WTC11 (cell line): ENCODE data around the gene NXF1. TPM values are rescaled to one million over a fixed set of nuclear protein-coding genes. Genes with fewer than 3 reads are reported as not detected.

Source experiments
- ATAC-seq: fragments of 200-7000 bp; cut with Tn5 transposase; 2 replicates; pipeline ENCODE4 v1.10.0; 2021; ENCODE audit warnings: mild to moderate bottlenecking, moderate library complexity
- CTCF ChIA-PET: fragments of 300-600 bp; sonication (Branson Sonifier 250); formaldehyde crosslinking; loops from one replicate; lab custom pipeline; 2021; ENCODE audit warnings: antibody characterized with exemption; lab: Charles Lee
- POLR2A ChIA-PET: fragments of 350-600 bp; sonication (Branson Sonifier 250); formaldehyde crosslinking; loops from one replicate; lab custom pipeline; 2021; ENCODE audit warnings: antibody characterized with exemption; lab: Charles Lee
- DNase-seq: peaks from one replicate; pipeline ENCODE4 v3.0.0; 2021; ENCODE audit warnings: low spot score
- H3K27ac Mint-ChIP-seq: 2 replicates; pipeline ENCODE4 v1.8.0; 2021; ENCODE audit warnings: mixed read lengths
- H3K27me3 Mint-ChIP-seq: 2 replicates; pipeline ENCODE4 v1.8.0; 2021; ENCODE audit warnings: low read depth, mild to moderate bottlenecking, moderate library complexity, mixed read lengths
- H3K36me3 Mint-ChIP-seq: 2 replicates; pipeline ENCODE4 v1.8.0; 2021; ENCODE audit warnings: mixed read lengths
- H3K4me1 Mint-ChIP-seq: 2 replicates; pipeline ENCODE4 v1.8.0; 2022; ENCODE audit warnings: mixed read lengths
- H3K4me3 Mint-ChIP-seq: 2 replicates; pipeline ENCODE4 v1.8.0; 2021; ENCODE audit warnings: mild to moderate bottlenecking, moderate library complexity, mixed read lengths
- H3K9me3 Mint-ChIP-seq: 2 replicates; pipeline ENCODE4 v1.8.0; 2021; ENCODE audit warnings: mixed read lengths
- ATF6 ChIP-seq: sonication (generic); formaldehyde crosslinking; IDR thresholded peaks from 2 replicates; pipeline ENCODE4 v1.8.1; 2023; ENCODE audit warnings: mild to moderate bottlenecking, missing genetic modification reagents
- CBFB ChIP-seq: sonication (generic); formaldehyde crosslinking; IDR thresholded peaks from 2 replicates; pipeline ENCODE4 v1.8.1; 2022; ENCODE audit warnings: mild to moderate bottlenecking, low read depth, missing genetic modification reagents
- CTCF ChIP-seq: fragments of 200-600 bp; IDR thresholded peaks from 2 replicates; pipeline ENCODE4 v1.8.0; 2022; ENCODE audit warnings: antibody characterized with exemption
- E2F5 ChIP-seq: sonication (generic); formaldehyde crosslinking; IDR thresholded peaks from 2 replicates; pipeline ENCODE4 v1.8.1; 2022; ENCODE audit warnings: mild to moderate bottlenecking, moderate library complexity, missing genetic modification reagents
- ERG ChIP-seq: fragments of 250-450 bp; sonication (Bioruptor Pico); IDR thresholded peaks from 2 replicates; pipeline ENCODE4 v1.8.0; 2021; ENCODE audit warnings: mild to moderate bottlenecking
- GRHL2 ChIP-seq: fragments of 250-450 bp; sonication (Bioruptor Pico); IDR thresholded peaks from 2 replicates; pipeline ENCODE4 v1.8.0; 2022; ENCODE audit warnings: mild to moderate bottlenecking, moderate library complexity; ENCODE audit not compliant: insufficient replicate concordance, severe bottlenecking
- MAX ChIP-seq: sonication (generic); formaldehyde crosslinking; IDR thresholded peaks from 2 replicates; pipeline ENCODE4 v1.8.0; 2022; ENCODE audit warnings: mild to moderate bottlenecking, missing genetic modification reagents
- MLX ChIP-seq: sonication (generic); formaldehyde crosslinking; IDR thresholded peaks from 2 replicates; pipeline ENCODE4 v1.8.1; 2023; ENCODE audit warnings: mild to moderate bottlenecking, missing genetic modification reagents, moderate library complexity
- NR2C2 ChIP-seq: sonication (generic); formaldehyde crosslinking; IDR thresholded peaks from 2 replicates; pipeline ENCODE4 v1.8.0; 2022; ENCODE audit warnings: mild to moderate bottlenecking, missing genetic modification reagents
- OVOL2 ChIP-seq: fragments of 250-450 bp; sonication (Bioruptor Pico); IDR thresholded peaks from 2 replicates; pipeline ENCODE4 v1.9.0; 2021; ENCODE audit warnings: mild to moderate bottlenecking, borderline replicate concordance
- PRRX2 ChIP-seq: fragments of 250-450 bp; sonication (Bioruptor Pico); IDR thresholded peaks from 2 replicates; pipeline ENCODE4 v1.8.0; 2021; ENCODE audit warnings: mild to moderate bottlenecking
- RELA ChIP-seq: sonication (generic); formaldehyde crosslinking; IDR thresholded peaks from 2 replicates; pipeline ENCODE4 v1.8.1; 2022; ENCODE audit warnings: missing genetic modification reagents, mild to moderate bottlenecking, borderline replicate concordance
- RORB ChIP-seq: fragments of 250-450 bp; sonication (Bioruptor Pico); IDR thresholded peaks from 2 replicates; pipeline ENCODE4 v1.9.0; 2021; ENCODE audit warnings: mild to moderate bottlenecking
- STAT6 ChIP-seq: sonication (generic); formaldehyde crosslinking; conservative IDR thresholded peaks from 2 replicates; pipeline ENCODE4 v1.8.1; 2023; ENCODE audit warnings: mild to moderate bottlenecking, low read depth, missing genetic modification reagents, moderate library complexity
- TEAD1 ChIP-seq: sonication (generic); formaldehyde crosslinking; IDR thresholded peaks from 2 replicates; pipeline ENCODE4 v1.8.0; 2022; ENCODE audit warnings: mild to moderate bottlenecking, missing genetic modification reagents
- TP53 ChIP-seq: sonication (generic); formaldehyde crosslinking; IDR thresholded peaks from 2 replicates; pipeline ENCODE4 v1.8.1; 2023; ENCODE audit warnings: mild to moderate bottlenecking, missing genetic modification reagents
- USF1 ChIP-seq: sonication (generic); formaldehyde crosslinking; IDR thresholded peaks from 2 replicates; pipeline ENCODE4 v1.8.0; 2022; ENCODE audit warnings: mild to moderate bottlenecking, missing genetic modification reagents
- ZMAT4 ChIP-seq: fragments of 250-450 bp; sonication (Bioruptor Pico); IDR thresholded peaks from 2 replicates; pipeline ENCODE4 v1.9.0; 2021; ENCODE audit warnings: mild to moderate bottlenecking
- ZNF396 ChIP-seq: fragments of 250-450 bp; sonication (Bioruptor Pico); IDR thresholded peaks from 2 replicates; pipeline ENCODE4 v1.8.0; 2021; ENCODE audit warnings: mild to moderate bottlenecking, moderate library complexity, borderline replicate concordance
- total RNA-seq: library from RNA; stranded (reverse); gene quantifications from 3 replicates; pipeline ENCODE4 v1.2.3, GENCODE V29; 2021

Gene NXF1
- total RNA-seq, 1 experiment from 2014 or later: 43.2 TPM

GRCh38 chr11:62801071-62801470 is 4.2 kb downstream of the NXF1 start:
- Mint-ChIP-seq H3K4me3 (no peak overlapping the region), H3K36me3 (peaks cover 57% of the 10 kb centered on the region), H3K9me3 (no peaks in the 10 kb centered on the region), H3K4me1 (peaks cover 12% of the 10 kb centered on the region), H3K27ac (no peak overlapping the region), H3K27me3 (no peaks in the 10 kb centered on the region)
- POLR2A ChIA-PET: no interaction called here
- CTCF ChIA-PET: no interaction called here
- no peak for DNase-seq
- ATAC-seq: no peak
- no peak for TF ChIP-seq USF1
- no peak for TF ChIP-seq MAX (CRISPR knock-in tag)
- no peak for TF ChIP-seq STAT6 (CRISPR knock-in tag)
- no peak for TF ChIP-seq RELA
- TF ChIP-seq ZMAT4 (CRISPR knock-in tag): no peak
- no peak for TF ChIP-seq ATF6 (CRISPR knock-in tag)
- no peak for TF ChIP-seq ERG
- no peak for TF ChIP-seq ZNF396 (CRISPR knock-in tag)
- no peak for TF ChIP-seq NR2C2 (CRISPR knock-in tag)

- CTCF ChIA-PET: no interaction called here
- DNase-seq (no peak), ATAC-seq (no peak)
- TF ChIP-seq E2F5 (CRISPR knock-in tag) (no peak), PRRX2 (CRISPR knock-in tag) (no peak), TP53 (CRISPR knock-in tag) (no peak), USF1 (no peak), CBFB (CRISPR knock-in tag) (no peak), TEAD1 (CRISPR knock-in tag) (no peak), STAT6 (CRISPR knock-in tag) (no peak), CTCF (no peak), MLX (CRISPR knock-in tag) (no peak), RORB (CRISPR knock-in tag) (no peak), OVOL2 (CRISPR knock-in tag) (no peak), GRHL2 (no peak)
- TF ChIP-seq, all 79 proteins: peak for 0
- Mint-ChIP-seq H3K36me3 (peaks cover 72% of the 10 kb centered on the region), H3K27ac (no peak overlapping the region), H3K9me3 (no peaks in the 10 kb centered on the region), H3K4me1 (peaks cover 7% of the 10 kb centered on the region), H3K4me3 (no peak overlapping the region), H3K27me3 (no peaks in the 10 kb centered on the region)
- POLR2A ChIA-PET: no interaction called here
Measured at GRCh38 chr11:62799486-62799885, 5.8 kb downstream of the NXF1 start.
